B cell (primary cell): Measurements from ENCODE around the gene SLC6A2.

Source experiments
- CTCF ChIP-seq: fragments of 200-600 bp; IDR thresholded peaks from one replicate; pipeline ENCODE4 v1.8.0; 2022; ENCODE audit warnings: antibody characterized with exemption, mild to moderate bottlenecking
- EZH2 ChIP-seq: IDR thresholded peaks from 2 replicates; pipeline ENCODE4 v1.6.1; 2012; ENCODE audit warnings: borderline replicate concordance, low read depth, mild to moderate bottlenecking, moderate library complexity, low read length; ENCODE audit not compliant: insufficient read depth, poor library complexity, severe bottlenecking

- TF ChIP-seq CTCF (no peak), EZH2 (no peak)
Observed at GRCh38 chr16:55625843-55626242, 29.9 kb upstream of the SLC6A2 start.
